Activated naive CD8-positive, alpha-beta T cell treated with anti-CD3 and anti-CD28 coated beads, Interleukin-2, amount 10 ng/mL, durations not matched to agents 7 days and 5 days (primary cell): ENCODE measurements around the gene PCP4. TPM values are rescaled to one million over a fixed set of nuclear protein-coding genes. Genes with fewer than 3 reads are reported as not detected.

Experiments used
- ATAC-seq: fragments of 150-1000 bp; cut with Tn5 transposase; one replicate; pipeline ENCODE4 v1.10.0; 2021; ENCODE audit warnings: low read depth, moderate library complexity
- POLR2A ChIA-PET: fragments of 350-600 bp; sonication (Branson Sonifier 250); formaldehyde crosslinking; loops from one replicate; lab custom pipeline; 2021; ENCODE audit warnings: antibody characterized with exemption; lab: Charles Lee
- DNase-seq: peaks from one replicate; pipeline ENCODE4 v3.0.0; 2021
- H3K27ac Mint-ChIP-seq: one replicate; pipeline ENCODE4 v1.8.0; 2022; ENCODE audit warnings: mild to moderate bottlenecking, mixed read lengths
- H3K27me3 Mint-ChIP-seq: one replicate; pipeline ENCODE4 v1.8.0; 2022; ENCODE audit warnings: mild to moderate bottlenecking, moderate library complexity, mixed read lengths
- H3K36me3 Mint-ChIP-seq: one replicate; pipeline ENCODE4 v1.8.0; 2021; ENCODE audit warnings: mild to moderate bottlenecking, mixed read lengths
- H3K4me1 Mint-ChIP-seq: one replicate; pipeline ENCODE4 v1.8.0; 2021; ENCODE audit warnings: mixed read lengths
- H3K4me3 Mint-ChIP-seq: one replicate; pipeline ENCODE4 v1.8.0; 2022; ENCODE audit warnings: mild to moderate bottlenecking, moderate library complexity, mixed read lengths
- H3K9me3 Mint-ChIP-seq: one replicate; pipeline ENCODE4 v1.8.0; 2021; ENCODE audit warnings: mixed read lengths
- total RNA-seq, 2 experiments: library from RNA; stranded (reverse); gene quantifications; one replicate each; pipeline ENCODE4 v1.2.3, GENCODE V29; 2021

The PCP4 gene
- total RNA-seq, 2 experiments from 2014 or later, result not detected

GRCh38 chr21:39850333-39850732, 16.9 kb upstream of the PCP4 start:
- Mint-ChIP-seq H3K27me3 (no peaks in the 10 kb centered on the region), H3K36me3 (no peaks in the 10 kb centered on the region), H3K27ac (no peak overlapping the region), H3K4me1 (no peaks in the 10 kb centered on the region), H3K9me3 (no peaks in the 10 kb centered on the region), H3K4me3 (no peak overlapping the region)
- POLR2A ChIA-PET, result no interaction called here
- ATAC-seq (no peak), DNase-seq (no peak)

GRCh38 chr21:39851002-39851618, 16.1 kb upstream of the PCP4 start:
- Mint-ChIP-seq H3K27me3 (no peaks in the 10 kb centered on the region), H3K36me3 (no peaks in the 10 kb centered on the region), H3K9me3 (no peaks in the 10 kb centered on the region), H3K4me1 (no peaks in the 10 kb centered on the region), H3K27ac (no peak overlapping the region), H3K4me3 (no peak overlapping the region)
- POLR2A ChIA-PET, result no interaction called here
- ATAC-seq (no peak), DNase-seq (no peak)

GRCh38 chr21:39852021-39852721, 15.1 kb upstream of the PCP4 start:
- Mint-ChIP-seq H3K27ac (no peak overlapping the region), H3K4me1 (no peaks in the 10 kb centered on the region), H3K27me3 (no peaks in the 10 kb centered on the region), H3K4me3 (no peak overlapping the region), H3K36me3 (no peaks in the 10 kb centered on the region), H3K9me3 (no peaks in the 10 kb centered on the region)
- POLR2A ChIA-PET, result no interaction called here
- ATAC-seq (no peak), DNase-seq (no peak)

GRCh38 chr21:39852726-39853500, 14.3 kb upstream of the PCP4 start:
- Mint-ChIP-seq H3K4me1 (no peaks in the 10 kb centered on the region), H3K27me3 (no peaks in the 10 kb centered on the region), H3K4me3 (no peak overlapping the region), H3K27ac (no peak overlapping the region), H3K9me3 (no peaks in the 10 kb centered on the region), H3K36me3 (no peaks in the 10 kb centered on the region)
- ATAC-seq (no peak), DNase-seq (no peak)
- POLR2A ChIA-PET, result no interaction called here

- no peak for DNase-seq
- no peak overlapping the region for H3K27ac Mint-ChIP-seq
- no peaks in the 10 kb centered on the region for H3K9me3 Mint-ChIP-seq
- ATAC-seq, result no peak
- no peaks in the 10 kb centered on the region for H3K36me3 Mint-ChIP-seq
- no peaks in the 10 kb centered on the region for H3K4me1 Mint-ChIP-seq
- POLR2A ChIA-PET, result no interaction called here
- H3K27me3 Mint-ChIP-seq, result no peaks in the 10 kb centered on the region
- no peak overlapping the region for H3K4me3 Mint-ChIP-seq
Measured at GRCh38 chr21:39854572-39854971, 12.7 kb upstream of the PCP4 start.

GRCh38 chr21:39855595-39855994, 11.6 kb upstream of the PCP4 start:
- H3K27ac Mint-ChIP-seq, result no peak overlapping the region
- H3K4me3 Mint-ChIP-seq, result no peak overlapping the region
- H3K9me3 Mint-ChIP-seq, result no peaks in the 10 kb centered on the region
- no peaks in the 10 kb centered on the region for H3K27me3 Mint-ChIP-seq
- H3K36me3 Mint-ChIP-seq, result no peaks in the 10 kb centered on the region
- DNase-seq, result no peak
- no peaks in the 10 kb centered on the region for H3K4me1 Mint-ChIP-seq
- no peak for ATAC-seq
- POLR2A ChIA-PET, result no interaction called here

GRCh38 chr21:39860600-39860999, 6.6 kb upstream of the PCP4 start:
- Mint-ChIP-seq H3K9me3 (no peaks in the 10 kb centered on the region), H3K27me3 (peaks cover 4% of the 10 kb centered on the region), H3K36me3 (no peaks in the 10 kb centered on the region), H3K27ac (no peak overlapping the region), H3K4me1 (no peaks in the 10 kb centered on the region), H3K4me3 (no peak overlapping the region)
- ATAC-seq (no peak), DNase-seq (no peak)
- POLR2A ChIA-PET, result no interaction called here

- H3K9me3 Mint-ChIP-seq, result no peaks in the 10 kb centered on the region
- no peak overlapping the region for H3K27ac Mint-ChIP-seq
- peaks cover 4% of the 10 kb centered on the region for H3K27me3 Mint-ChIP-seq
- H3K36me3 Mint-ChIP-seq, result no peaks in the 10 kb centered on the region
- POLR2A ChIA-PET, result no interaction called here
- ATAC-seq (no peak), DNase-seq (no peak)
- no peaks in the 10 kb centered on the region for H3K4me1 Mint-ChIP-seq
- no peak overlapping the region for H3K4me3 Mint-ChIP-seq
Measured at GRCh38 chr21:39863111-39863510, 4.1 kb upstream of the PCP4 start.

- Mint-ChIP-seq H3K27ac (no peak overlapping the region), H3K4me1 (no peaks in the 10 kb centered on the region), H3K9me3 (no peaks in the 10 kb centered on the region), H3K27me3 (peaks cover 4% of the 10 kb centered on the region), H3K4me3 (no peak overlapping the region), H3K36me3 (no peaks in the 10 kb centered on the region)
- ATAC-seq (no peak), DNase-seq (no peak)
- POLR2A ChIA-PET, result no interaction called here
Measured at GRCh38 chr21:39866093-39866492, 1.1 kb upstream of the PCP4 start.

GRCh38 chr21:39869141-39869818, 2.0 kb downstream of the PCP4 start:
- no peak for DNase-seq
- no peaks in the 10 kb centered on the region for H3K9me3 Mint-ChIP-seq
- peaks cover 2% of the 10 kb centered on the region for H3K27me3 Mint-ChIP-seq
- H3K27ac Mint-ChIP-seq, result no peak overlapping the region
- POLR2A ChIA-PET, result no interaction called here
- no peak overlapping the region for H3K4me3 Mint-ChIP-seq
- no peaks in the 10 kb centered on the region for H3K4me1 Mint-ChIP-seq
- no peaks in the 10 kb centered on the region for H3K36me3 Mint-ChIP-seq
- no peak for ATAC-seq

GRCh38 chr21:39873687-39874086, 6.4 kb downstream of the PCP4 start:
- ATAC-seq (no peak), DNase-seq (no peak)
- Mint-ChIP-seq H3K27ac (no peak overlapping the region), H3K4me1 (no peaks in the 10 kb centered on the region), H3K27me3 (no peaks in the 10 kb centered on the region), H3K9me3 (peaks cover 2% of the 10 kb centered on the region), H3K4me3 (no peak overlapping the region), H3K36me3 (no peaks in the 10 kb centered on the region)
- POLR2A ChIA-PET, result no interaction called here

GRCh38 chr21:39874206-39874605, 7.0 kb downstream of the PCP4 start:
- POLR2A ChIA-PET, result no interaction called here

GRCh38 chr21:39874759-39875158, 7.5 kb downstream of the PCP4 start:
- Mint-ChIP-seq H3K4me3 (no peak overlapping the region), H3K27ac (no peak overlapping the region), H3K27me3 (no peaks in the 10 kb centered on the region), H3K36me3 (no peaks in the 10 kb centered on the region), H3K9me3 (peaks cover 2% of the 10 kb centered on the region), H3K4me1 (no peaks in the 10 kb centered on the region)
- no peak for DNase-seq
- ATAC-seq, result no peak
- POLR2A ChIA-PET, result no interaction called here

More at GRCh38 chr21:39874206-39874605, 7.0 kb downstream of the PCP4 start:
- no peak overlapping the region for H3K27ac Mint-ChIP-seq
- no peak for DNase-seq
- H3K9me3 Mint-ChIP-seq, result peaks cover 2% of the 10 kb centered on the region
- no peak overlapping the region for H3K4me3 Mint-ChIP-seq
- H3K36me3 Mint-ChIP-seq, result no peaks in the 10 kb centered on the region
- no peaks in the 10 kb centered on the region for H3K4me1 Mint-ChIP-seq
- H3K27me3 Mint-ChIP-seq, result no peaks in the 10 kb centered on the region
- no peak for ATAC-seq
